Embryonic facial prominence (tissue), 1 donor: ENCODE measurements around the gene ZNF652.

ENCODE experiments used
- DNase-seq: peaks from one replicate; pipeline ENCODE4 v3.0.0-alpha.2; 2016; ENCODE audit errors: extremely low spot score

ZNF652 gene

DNA sequence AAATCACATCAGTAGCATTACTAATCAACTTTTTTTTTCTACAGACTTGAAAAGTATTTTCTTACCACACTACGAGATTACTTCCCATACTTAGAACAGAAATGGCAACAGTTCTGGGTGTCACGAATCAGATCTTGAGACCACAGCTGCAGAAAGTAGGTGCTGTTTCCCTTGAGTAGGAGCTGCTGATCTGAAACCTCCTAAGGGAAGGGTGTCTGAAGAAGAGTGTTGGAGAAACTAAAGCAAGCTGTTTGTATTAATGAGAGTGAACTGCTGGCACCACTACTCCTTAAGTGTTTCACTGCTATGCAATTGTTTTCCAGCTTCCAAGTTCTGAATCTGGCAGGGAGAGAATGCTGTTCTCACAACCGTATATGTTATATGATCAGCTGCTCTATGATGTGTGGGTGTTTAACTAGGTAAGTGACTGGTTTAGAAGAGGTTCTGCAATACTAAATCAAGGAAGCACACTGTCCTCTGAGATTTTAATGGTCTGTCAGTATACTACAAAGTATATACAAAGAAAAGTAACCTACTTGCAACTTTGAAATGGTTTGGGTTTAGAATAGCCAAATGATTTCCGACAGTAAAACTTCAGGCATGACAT is 3.3 kb downstream of the ZNF652 start:
- DNase-seq, result no peak

DNA sequence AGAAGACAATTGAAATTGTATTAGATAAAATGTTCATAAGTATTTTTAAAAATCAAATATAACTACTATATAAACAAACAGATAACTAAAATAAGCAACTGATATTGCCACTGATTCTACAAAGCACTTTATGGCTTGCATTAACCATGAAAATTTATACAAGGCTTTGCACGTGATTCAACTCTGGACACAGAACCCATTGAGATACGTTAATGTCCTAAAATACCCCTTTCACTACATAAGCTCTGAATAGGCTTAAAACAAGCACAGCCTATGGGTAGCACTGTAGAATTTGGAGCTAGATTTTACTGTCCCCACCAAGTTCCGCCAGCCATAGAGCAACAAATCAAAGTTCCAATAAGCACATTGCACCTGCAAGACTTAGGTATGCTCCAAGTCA is 4.5 kb downstream of the ZNF652 start:
- no peak for DNase-seq

DNA sequence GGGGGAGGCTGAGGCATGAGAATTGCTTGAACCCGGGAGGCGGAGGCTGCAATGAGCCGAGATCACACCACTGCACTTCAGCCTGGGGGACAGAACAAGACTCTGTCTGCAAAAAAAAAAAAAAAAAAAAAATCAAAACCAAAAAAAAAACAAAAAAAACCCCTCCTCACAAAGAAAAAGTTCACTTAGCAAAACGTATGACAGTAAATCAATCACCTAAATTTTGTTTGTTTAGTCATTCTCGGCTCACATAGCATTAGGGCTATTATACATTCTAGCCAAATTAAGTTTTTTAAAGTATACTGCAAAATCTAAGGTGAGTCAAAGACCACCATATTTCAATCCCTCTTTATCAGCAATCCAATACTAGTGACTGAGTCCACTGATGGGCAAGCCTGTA is 5.7 kb downstream of the ZNF652 start:
- no peak for DNase-seq

DNA sequence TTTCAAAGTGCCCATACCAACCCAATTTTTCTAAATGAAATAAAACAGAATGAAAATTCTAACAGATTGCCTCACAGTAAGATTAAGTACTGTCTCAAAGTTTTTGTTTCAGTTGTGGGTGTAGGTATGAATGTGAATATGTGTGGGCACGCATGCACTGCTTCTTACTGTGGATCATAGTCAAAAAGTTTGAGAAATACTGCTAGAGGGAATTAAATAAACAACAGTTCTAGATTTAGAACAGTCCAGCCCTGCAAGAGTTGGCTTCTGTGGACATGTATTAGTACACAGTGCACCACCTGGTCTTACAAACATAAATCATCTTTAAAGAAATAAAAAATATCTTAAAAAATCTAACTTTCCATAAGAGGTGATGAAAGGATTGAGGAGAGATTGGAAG is 8.4 kb downstream of the ZNF652 start:
- DNase-seq, result no peak

DNA sequence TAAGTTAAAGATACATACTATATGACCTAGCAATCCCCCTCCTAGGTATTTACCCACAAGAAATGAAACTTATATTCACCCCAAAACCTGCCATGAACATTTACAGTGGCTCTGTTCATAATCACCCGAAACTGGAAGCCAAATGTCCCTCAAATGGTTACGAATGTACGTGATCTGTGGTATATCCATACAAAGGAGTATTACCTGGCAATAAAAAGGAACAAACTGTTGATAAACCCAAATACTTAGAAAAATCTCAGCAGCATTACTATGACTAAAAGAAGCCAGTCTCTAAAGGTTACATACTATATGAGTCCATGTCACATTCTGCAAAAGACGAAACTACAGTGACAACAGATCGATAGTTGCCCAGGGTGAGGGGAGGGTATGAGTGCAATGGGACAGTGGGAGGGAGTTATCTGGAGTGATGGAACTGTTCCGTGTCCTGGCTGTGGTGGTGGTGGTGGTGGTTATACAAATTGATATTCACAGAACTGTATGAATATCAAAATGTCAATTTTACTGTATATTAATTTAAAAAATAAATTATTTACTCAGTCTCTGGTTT is 9.4 kb downstream of the ZNF652 start:
- no peak for DNase-seq

DNA sequence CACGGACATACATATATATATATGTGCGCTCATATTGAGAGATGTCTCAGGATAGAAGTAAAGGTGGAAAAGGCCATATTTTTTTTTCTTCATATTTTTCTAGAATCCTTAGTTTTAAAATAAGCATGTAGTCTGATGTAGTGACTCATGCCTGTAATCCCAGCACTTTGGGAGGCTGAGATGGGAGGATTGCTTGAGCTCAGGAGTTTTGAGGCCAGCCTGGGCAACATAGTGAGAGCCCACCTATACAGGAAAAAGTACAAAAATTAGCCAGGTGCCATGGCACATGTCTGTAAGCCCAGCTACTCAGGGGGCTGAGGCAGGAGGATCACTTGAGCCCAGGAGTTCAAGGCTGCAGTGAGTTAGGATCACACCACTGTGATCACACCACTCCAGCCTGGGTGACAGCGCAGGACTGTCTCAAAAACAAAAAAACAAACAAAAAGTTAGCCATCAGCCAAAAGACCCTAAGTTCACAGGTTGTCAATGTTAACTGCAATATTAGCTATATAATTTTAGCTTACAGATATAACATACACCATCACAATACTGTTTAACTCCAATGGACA is 10.4 kb downstream of the ZNF652 start:
- DNase-seq, result no peak

DNA sequence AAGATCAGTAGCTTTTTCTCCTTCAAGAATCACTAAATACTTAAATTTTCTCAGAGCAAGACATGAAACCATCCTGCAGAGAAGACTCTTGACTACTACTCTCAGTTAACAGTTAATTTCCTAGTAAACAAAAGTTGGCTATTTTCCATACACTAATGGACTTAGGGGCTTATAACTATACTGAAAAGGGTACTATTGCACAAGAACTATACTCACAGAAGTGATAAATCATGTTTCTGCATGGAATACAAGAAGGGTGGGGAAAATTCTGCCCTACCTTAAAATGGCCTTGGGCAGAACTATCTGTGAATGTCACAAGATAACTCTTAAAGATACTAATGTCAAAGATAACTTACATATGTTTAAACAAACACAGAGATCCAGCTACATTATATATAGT is 12.5 kb downstream of the ZNF652 start:
- no peak for DNase-seq

DNA sequence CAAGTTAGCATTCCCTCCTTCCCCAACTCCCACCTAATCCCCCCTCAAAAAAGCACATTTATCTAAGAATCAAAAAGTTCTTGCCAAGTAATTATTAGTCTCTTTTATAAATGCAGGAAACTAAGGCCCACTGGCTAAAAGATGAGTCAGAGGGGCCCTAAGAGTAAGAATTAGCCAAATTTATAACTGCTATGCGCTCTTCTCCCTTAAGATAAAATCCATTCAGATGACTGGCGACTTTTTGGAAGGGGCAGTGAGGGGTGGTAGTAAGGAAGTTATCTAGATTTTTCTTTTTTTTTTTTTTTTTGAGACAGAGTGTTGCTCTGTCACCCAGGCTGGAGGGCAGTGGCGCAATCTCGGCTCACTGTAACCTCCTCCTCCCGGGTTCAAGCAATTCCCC is 17.1 kb downstream of the ZNF652 start:
- no peak for DNase-seq

DNA sequence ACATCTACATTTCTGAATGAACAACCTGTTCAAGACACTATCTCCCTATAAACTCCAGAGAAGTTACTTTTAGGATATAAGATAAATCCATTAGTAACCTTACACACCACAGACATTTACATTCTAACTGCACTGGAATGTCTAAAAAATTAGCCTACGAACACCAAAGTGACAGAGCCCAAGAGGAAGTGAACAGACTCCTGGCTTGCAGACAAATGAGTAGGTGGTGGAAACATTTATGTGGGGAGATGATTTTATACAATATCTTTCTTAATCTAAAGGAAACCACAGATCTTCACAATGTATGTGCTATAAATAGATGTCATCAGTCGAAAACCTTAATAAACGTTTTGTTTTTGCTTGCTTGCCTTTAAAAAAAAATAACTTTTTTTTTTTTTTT is 18.8 kb downstream of the ZNF652 start:
- DNase-seq, result no peak

DNA sequence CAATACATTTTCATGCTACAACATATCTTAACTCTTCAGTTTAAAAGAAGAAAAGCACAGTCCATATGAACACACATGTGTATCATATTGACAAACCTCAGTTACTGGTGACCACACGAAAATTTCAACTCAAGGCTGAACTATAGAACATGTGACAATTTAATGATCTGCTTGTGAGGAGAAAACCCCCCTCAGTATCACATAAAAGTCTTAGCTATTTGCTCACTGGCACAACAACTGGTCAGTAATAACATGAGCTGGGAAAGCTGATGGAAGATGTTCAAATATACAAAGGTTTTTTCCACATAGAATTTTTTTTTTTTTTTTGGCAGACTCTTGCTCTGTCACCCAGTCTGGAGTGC is 19.5 kb downstream of the ZNF652 start:
- no peak for DNase-seq

DNA sequence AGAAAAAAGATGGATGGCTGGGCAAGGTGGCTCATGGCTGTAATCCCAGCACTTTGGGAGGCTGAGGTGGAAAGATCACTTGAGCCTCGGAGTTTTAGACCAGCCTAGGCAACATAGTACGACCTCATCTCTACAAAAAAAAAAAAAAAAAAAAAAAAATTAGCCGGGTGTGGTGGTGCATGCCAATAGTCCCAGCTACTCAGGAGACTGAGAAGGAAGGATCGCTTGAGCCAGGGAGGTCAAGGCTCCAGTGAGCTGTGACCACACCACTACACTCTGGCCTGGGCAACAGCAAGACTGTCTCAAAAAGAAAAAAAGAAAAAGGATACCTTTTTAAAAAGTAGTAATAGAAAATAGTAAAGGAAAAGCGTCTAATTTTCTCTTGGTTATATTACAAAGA is 20.7 kb downstream of the ZNF652 start:
- no peak for DNase-seq

DNA sequence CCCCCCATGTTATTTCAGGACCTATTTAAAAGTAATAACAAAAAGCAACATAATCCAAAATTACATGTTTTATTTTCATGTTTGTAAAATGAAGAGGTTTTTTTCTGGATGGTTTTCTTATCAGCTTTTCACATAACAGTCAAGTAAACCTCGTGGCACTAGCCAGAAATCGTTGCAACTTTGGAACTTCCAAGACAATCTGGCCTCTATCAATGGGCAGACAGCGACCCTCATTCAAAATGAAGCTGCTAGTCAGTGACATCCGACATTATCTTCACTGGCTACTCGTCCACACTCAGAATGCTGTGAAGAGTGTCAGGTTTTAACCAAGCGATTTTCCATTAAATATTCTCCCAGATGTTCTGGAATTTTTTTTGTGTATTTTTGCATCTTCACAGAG is 22.7 kb downstream of the ZNF652 start:
- DNase-seq, result no peak

DNA sequence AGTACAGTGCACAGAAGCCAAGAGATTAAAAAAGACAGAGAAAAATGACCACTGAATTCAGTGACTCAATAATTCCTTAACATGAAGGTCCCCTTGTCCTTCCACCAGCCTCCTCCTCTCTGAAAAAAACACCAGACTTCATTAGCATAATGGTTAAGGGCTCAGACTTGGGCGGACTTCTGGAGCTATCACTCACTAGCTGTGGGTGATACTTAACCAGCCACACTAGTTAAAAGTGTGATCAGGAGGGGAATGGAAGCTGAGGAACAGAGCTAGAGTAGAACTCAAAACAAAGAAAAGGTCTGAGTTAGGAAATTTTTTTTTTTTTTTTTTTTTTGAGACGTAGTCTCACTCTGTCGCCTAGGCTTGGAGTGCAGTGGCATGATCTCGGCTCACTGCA is 23.2 kb downstream of the ZNF652 start:
- no peak for DNase-seq

DNA sequence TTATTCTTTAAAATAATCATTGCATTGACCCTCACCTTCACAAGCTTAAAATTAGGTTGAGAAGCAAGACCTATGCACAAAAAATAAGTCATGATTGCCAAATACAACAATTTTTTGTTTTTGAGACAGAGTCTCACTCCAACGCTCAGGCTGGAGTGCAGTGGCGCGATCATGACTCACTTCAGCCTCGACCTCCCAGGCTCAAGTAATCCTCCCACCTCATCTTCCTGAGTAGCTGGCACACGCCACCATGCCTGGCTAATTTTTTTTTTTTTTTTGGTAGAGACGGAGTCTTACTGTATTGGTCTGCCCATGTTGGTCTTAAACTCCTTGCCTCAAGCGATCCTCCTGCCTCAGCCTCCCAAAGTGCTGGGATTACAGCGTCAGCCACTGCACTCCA is 24.2 kb downstream of the ZNF652 start:
- DNase-seq, result no peak

DNA sequence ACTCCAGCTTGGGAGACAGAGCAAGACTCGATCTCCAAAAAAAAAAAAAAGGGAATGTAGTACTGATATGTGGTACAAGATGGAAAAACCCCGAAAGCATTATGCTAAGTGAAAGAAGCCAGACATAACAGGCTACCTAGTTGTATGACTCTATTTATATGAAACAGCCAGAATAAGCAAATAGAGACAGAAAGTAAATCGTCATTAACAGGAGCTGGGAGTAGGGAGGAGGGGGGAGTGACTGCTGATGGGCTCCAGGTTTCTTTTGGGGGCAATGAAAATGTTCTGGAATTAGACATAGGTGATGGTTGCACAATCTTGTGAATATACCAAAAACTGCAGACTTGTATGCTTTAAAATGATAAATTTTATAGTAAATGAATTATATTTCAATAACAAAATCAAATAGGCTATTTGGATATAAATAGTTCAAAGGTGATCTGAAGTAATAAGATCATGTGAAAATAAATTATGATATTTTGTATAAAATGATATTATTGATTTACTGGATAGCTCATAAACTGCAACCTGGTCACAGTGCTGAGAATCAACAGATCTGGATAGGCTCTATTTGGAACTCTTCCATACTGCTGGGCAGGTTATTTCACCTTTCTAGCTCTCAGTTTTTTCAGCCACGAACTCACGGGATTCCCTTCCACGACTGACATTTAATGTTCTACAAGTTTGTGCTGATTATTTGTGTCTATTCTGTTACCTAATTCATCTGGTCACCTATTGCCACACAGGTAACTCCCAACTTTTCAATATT is 27.1 kb downstream of the ZNF652 start:
- no peak for DNase-seq

DNA sequence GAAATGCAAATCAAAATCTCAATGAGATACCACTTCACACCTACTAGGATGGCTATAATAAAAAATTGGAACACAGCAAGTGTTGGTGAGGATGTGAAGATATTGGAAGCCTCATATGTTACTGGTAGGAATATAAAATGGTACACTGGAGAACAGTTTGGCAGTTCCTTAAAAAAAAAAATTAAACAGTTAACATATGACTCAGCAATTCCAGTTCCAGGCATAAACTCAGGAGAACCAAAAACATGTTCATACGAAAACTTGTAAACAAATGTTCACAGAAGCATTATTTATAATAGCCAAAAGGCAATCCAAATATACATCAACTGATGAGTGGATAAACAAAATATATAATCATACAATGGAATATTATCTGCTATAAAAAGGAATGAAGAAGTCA is 28.2 kb downstream of the ZNF652 start:
- no peak for DNase-seq

DNA sequence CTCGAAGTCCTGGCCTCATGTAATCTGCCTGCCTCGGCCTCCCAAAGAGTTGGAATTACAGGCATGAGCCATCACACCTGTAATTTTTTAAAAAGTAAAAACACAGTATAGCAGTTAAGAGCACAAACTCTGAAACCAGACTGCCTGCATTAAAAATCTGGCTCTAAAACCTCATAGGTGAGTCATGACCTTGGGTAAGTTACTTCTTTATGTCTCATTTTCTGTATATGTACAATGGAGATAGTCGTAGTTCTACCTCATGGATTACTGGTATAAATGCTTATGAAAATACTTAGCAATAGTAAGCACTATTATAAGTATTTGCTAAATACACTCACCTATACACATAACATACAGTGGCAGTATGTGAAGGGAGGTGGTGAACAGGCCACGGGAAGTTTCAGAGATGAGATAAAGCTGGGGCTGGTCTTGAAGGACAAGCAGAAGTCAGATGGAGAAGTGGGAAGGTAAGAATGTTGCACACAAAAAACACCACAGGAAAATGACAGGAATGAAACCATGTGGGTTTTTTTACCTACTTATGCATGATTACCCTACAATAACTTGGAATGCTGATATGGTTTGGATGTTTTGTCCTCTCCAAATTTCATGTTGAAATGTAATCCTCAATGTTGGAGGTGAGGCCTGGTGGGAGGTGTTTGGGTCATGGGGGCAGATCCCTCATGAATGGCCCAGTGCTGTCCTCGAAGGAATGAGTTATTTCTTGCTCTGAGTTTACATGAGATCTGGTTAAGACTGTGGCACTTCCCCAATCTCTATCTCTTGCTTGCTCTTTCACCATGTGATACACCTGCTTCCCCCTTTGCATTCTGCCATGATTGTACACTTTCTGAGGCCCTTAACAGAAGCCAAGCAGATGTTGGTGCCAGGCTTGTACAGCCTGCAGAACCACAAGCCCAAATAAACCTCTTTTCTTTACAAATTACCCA is 33.9 kb downstream of the ZNF652 start:
- no peak for DNase-seq

DNA sequence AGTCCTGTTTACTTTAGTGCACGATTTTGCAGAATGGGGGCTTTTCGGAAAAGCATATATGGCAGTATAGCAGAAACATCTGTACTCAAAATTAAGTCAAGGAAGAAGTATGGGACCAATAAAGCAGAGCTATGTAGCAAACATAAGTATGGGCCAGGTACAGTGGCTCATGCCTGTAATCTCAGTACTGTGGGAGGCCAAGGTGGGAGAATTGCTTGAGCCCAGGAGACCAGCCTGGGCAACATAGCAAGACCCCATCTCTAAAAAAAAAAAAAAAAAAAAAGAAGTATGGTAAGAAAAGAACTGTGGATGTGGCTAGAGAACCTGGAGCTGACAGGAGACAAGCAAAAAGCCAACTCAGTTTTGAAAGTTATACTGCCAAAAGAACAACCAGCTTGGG is 36.1 kb downstream of the ZNF652 start:
- no peak for DNase-seq

DNA sequence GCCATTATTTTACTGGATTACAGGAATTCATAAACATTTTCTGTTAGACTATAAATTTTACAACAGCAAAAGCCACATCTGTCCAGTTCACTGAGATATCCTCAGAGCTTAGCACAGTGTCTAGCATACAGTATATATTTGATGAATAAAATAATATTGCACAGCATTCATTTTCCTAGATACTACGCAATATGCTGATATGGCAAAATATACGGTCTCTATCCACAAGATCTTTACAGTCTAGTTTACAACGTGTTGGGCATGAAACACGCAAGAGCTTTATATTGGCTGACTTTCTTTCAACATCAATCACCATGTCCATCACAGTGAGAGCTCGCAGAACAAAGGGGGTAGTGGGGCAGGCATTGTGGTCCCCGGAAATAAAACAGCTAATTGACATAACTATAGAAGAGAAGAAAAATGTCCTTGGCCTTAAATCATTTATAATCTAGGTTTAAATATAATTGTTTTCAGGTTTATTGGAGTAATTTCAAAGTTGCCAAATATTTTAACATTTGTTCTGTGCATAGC is 43.5 kb downstream of the ZNF652 start:
- DNase-seq, result no peak

DNA sequence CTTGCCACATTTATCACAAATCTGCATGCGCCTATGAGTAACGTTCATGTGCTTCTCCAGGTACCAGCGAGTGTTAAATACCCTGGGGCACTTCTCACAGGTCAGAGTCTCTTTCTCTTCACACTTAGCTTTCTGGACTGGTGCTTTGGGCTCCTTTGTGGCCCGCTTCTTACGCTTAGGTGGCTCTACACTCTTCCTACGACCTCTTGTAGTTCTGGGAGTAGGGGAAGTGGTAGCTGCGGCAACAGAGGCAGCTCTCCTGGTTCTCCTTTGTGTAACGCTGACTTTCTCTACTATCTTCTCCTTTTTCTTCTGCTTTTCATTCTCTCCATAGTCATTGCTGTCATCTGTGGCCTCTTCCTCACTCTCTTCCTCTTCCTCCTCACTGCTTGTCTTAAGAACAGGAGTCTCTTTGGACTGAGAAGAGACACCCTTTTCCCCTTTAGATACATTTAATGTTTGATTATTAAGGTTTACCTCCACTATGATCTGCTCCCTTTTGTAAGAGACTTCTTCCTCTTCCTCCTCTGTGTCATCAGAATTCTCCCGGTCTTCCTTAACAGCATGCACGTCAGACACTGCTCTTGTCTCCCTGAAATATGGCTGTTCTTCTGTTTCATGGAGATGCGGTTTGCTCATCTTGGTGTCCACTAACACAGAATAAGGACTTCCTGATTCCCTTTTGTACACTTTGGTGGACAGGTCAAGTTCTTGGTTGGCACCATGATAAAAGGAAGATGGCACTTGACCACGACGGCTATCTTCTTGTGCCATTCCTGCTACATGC is 45.0 kb downstream of the ZNF652 start:
- no peak for DNase-seq

DNA sequence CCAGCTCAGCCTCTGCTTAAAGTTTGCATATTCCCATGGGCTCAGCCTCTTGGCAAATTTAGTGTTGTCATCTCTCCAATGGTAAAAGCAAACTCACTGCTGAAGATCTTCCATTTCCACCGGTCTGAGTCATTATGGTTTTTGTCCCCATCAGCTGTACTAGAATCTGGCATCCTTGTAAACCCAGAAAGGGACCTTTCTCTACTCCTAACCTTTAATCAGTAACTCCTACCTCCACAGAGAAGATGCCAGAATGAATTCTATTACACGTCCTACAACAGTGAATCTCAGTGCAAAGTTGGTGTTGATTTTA is 45.8 kb downstream of the ZNF652 start:
- no peak for DNase-seq
